Cardiac ventricle fibroblast (primary cell): ENCODE measurements around the gene RAD21L1. TPM values are rescaled to one million over a fixed set of nuclear protein-coding genes. Genes with fewer than 3 reads are reported as not detected.

Source experiments
- total RNA-seq: library from RNA; depleted of rRNA; stranded (reverse); fragments of >200 nt; gene quantifications from 2 replicates; pipeline ENCODE4 v1.2.3, GENCODE V29; 2015

RAD21L1 gene
- not detected in 2 replicates for total RNA-seq

DNA sequence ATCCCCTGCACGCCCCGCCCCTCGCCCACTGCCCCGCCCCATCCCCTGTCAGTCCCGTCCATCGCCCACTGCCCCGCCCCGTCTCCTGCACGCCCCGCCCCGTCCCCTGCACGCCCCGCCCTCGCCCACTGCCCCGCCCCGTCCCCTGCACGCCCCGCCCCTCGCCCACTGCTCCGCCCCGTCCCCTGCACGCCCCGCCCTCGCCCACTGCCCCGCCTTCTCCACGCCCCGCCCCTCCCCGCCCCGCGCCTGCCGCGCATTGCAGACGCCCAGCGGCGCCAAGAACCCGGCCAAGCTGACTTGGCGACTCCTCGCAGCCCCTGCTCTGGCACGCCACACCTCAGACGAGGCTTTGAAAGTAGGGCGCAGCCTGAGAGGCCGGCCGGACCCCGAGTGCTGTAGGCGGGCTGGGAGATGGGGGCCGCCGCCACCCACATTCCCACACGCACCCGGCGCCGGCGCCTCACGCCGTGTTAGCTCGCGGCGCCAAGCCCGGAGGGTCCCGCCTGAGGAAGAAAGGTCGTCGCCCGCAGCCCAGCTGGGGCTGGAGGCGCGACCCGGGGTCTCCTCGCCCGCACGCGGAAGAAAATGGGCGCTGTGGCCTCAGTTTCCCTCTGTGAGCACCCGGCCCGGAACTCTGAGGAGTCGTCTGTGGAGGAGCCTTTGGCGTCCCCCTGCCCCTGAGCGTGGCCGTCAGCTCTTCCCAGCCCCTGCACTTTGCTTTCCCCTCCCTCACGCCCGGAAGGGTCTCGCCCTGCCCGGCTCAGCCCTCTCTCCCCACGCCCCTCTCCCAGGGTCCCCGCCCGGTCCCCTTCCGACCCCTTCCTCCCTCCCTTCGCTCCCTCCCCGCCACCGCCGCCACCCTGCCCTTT is at the start of gene RAD21L1:
Gene RAD21L1, plus strand, starts transcription at position 262 of the 872 bp plus-strand sequence. CDS start 2,410 bp downstream, outside the sequence.

DNA sequence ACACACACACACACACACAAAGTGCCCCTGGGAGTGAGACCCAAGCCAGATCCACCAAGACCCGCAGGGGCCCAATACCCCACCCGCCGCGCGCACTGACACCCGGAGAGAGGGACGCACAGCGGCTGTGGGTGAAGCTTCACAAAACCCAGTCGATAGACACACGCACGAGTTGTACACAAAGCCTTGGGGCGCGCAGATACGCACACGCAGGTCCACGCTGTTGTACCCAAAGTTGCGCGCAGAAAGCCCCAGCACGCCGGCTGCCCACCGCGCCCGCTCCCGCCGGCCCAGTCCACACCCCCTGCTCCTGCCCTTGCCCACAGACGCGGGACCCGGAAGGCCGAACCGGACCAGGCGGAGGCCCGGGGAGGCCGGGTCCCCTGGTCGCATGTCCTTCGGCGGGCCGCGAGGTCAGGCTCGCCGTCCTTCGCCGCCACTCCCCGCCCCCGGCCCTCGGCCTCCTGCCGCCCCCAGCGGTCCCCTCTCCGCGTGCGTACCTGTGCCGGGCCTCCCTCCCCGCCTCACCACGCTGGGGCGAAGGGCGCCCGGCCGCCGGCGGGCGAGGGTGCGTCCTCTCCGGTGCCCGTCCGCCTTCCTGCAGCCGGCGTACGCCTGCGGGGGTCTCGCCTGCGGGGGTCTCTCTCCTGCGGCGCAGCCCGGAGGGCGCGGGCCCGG is 41.1 kb upstream of the RAD21L1 start, which contains the start of gene TMEM74B:
Gene TMEM74B, minus strand, starts transcription at position 344 of the 678 bp plus-strand sequence. CDS start 1,180 bp downstream, outside the sequence.

DNA sequence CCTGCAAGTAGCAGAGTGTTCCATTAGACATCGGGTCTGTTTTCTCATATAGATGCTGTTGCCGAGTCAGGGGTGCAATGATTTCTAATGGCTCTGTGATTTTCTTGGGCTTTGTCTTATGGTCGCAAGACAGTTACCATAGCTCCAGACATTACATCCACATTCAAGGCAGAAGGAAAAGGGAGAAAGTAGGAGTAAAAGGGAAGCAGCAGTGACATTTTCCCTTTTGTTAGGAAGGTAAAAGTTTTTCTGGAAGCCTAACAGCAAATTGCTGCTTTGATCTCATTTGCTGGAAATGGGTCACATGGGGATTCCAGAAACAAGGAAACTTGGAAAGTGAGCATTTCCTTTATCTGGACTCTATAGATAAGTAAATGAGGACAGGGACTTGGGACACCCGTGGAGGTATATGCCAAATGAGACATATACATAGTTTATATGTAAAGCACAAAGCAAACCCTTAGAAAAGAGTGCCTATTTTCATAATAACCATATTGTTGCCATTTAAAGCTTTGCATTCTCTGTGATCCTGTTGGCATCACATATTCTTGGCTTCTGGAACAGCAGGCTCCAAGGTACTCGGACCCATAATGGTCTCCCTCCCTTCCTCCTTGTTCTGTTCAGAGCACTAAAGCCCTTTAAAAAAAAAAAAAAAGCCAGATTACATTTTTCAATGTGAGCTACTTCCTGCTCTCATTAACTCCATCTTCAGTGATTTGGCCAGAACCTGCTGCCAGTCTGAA is 22.9 kb upstream of the RAD21L1 start, which contains the start of gene C20orf202:
Gene C20orf202, plus strand, starts transcription at position 693 of the 743 bp plus-strand sequence. CDS start 132 bp downstream, outside the sequence.

DNA sequence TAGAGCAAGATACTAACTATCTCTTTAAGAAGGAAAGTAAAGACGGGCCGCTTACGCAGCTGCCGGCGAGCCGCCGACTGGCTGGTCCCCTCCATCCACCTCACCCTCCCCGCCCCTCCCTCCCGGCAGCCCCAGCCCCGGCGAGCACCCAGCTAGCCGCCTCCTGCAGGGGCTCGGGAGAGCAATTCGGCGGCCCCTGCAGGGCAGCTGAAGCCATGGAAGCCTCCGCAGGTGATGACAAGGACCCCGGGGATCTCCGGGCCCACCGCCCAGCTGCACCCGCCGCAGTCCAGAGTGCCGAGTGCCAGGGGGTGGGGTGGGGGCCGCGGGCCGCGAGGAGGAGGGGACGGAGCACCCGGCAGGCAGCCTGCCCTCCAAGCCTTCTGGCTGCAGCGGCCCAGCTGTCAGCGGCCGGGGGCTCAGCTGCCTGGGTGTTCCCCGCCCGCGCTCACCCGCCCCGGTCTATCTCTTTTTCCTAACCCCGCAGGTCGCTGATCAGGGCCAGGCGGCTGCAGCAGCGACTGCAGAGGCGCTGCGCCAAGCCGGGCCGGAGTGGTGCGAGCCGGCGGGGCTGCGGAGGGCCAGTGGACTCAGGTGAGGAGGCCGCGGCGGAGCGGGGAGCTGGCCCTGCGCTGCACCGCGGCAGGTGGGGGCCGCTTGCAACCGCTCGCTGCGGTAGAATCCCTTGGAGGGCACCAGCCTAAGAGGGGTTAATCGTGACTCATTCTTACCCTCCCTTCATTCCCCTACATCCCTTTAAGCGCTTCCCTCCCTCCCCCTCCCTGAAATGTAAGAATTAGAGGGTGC is 40.5 kb downstream of the RAD21L1 start, which contains the start of gene SNPH:
Gene SNPH, plus strand, starts transcription at position 128 of the 807 bp plus-strand sequence. CDS start 29,946 bp downstream, outside the sequence.

Other genes starting within 250 kb of the RAD21L1 start
- gene RSPO4, start 223.7 kb upstream of the RAD21L1 start, total RNA-seq: not detected in 2 replicates
- 123 and 210 TPM in 2 replicates for gene PSMF1, start 107.4 kb upstream of the RAD21L1 start, total RNA-seq
- not detected in 2 replicates for gene TMEM74B, start 41.1 kb upstream of the RAD21L1 start, total RNA-seq
- gene C20orf202, start 22.6 kb upstream of the RAD21L1 start, total RNA-seq: not detected in 2 replicates
- gene SNPH, start 40.2 kb downstream of the RAD21L1 start, total RNA-seq: 3.4 and 3.9 TPM in 2 replicates
- gene SDCBP2, start 103.1 kb downstream of the RAD21L1 start, total RNA-seq: 2.6 and 4.7 TPM in 2 replicates
- gene FKBP1A, start 167.0 kb downstream of the RAD21L1 start, total RNA-seq: 148 and 164 TPM in 2 replicates
- 27.3 and 27.9 TPM in 2 replicates for gene NSFL1C, start 240.8 kb downstream of the RAD21L1 start, total RNA-seq